Measurements from ENCODE around the gene SCAF11. TPM values are rescaled to one million over a fixed set of nuclear protein-coding genes. Genes with fewer than 3 reads are reported as not detected.
"Not testable (repeated sequence)": the region's sequence is repeated elsewhere in the genome, so short reads cannot be mapped to it uniquely, and the experiment has no call there.

SCAF11 gene, protein sequence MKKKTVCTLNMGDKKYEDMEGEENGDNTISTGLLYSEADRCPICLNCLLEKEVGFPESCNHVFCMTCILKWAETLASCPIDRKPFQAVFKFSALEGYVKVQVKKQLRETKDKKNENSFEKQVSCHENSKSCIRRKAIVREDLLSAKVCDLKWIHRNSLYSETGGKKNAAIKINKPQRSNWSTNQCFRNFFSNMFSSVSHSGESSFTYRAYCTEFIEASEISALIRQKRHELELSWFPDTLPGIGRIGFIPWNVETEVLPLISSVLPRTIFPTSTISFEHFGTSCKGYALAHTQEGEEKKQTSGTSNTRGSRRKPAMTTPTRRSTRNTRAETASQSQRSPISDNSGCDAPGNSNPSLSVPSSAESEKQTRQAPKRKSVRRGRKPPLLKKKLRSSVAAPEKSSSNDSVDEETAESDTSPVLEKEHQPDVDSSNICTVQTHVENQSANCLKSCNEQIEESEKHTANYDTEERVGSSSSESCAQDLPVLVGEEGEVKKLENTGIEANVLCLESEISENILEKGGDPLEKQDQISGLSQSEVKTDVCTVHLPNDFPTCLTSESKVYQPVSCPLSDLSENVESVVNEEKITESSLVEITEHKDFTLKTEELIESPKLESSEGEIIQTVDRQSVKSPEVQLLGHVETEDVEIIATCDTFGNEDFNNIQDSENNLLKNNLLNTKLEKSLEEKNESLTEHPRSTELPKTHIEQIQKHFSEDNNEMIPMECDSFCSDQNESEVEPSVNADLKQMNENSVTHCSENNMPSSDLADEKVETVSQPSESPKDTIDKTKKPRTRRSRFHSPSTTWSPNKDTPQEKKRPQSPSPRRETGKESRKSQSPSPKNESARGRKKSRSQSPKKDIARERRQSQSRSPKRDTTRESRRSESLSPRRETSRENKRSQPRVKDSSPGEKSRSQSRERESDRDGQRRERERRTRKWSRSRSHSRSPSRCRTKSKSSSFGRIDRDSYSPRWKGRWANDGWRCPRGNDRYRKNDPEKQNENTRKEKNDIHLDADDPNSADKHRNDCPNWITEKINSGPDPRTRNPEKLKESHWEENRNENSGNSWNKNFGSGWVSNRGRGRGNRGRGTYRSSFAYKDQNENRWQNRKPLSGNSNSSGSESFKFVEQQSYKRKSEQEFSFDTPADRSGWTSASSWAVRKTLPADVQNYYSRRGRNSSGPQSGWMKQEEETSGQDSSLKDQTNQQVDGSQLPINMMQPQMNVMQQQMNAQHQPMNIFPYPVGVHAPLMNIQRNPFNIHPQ (N-terminal part only)
- total RNA-seq: 100 to 1,000 TPM; 109 to 144 (median 135) TPM

DNA sequence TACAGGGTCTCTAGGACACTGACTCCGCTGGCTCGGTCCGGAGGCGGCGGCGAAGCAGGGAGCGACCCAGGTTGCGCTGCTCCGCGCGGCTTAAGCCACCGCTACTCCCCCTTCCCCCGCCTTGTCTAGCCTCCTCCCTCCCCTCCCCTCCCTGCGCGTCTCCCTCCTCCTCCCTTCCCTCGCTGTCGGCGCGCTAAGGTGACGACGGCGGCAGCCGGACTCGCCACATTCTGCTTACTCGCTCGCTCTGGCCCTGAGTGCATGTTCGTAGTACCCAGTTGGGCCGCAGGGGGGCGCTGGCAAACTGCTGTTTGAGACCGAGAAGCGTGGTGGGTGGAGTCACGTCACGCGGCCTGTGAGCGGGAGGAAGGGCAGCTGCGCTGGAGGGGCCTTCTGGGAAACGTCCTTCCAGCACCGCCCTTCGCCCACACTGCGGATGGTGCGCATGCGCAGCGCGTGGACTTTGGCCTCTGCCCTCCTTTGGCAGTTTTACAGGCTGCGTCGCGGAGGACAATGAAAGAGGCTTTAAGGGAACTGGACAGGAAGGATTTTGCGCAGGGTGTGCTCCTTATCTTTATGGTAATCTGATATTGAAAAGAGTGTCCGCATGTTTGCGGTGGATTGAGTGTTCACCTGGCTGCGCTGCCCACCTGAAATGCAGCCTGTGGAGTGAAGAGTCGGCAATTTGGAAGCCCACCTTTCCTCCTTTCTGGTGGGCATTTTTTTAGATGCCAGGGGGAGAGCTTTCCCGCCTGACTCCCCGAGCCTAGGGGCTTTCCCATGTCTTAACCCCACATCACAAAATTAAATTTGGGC lies at the start of gene SCAF11:
Gene SCAF11 (minus strand): TSS at position 107 of the 816 bp plus-strand sequence. CDS start 26,407 bp downstream, outside the sequence.
- 0 to 1% methylated on average over 50 to 54 of the region's 54 CpGs for WGBS, 2 donors
- peak within 1 kb of the TSS; percentile 94 for H3K4me3 ChIP-seq (ENCODE audit: low read depth, poor library complexity, severe bottlenecking)
- peak; percentile 100 for DNase-seq (ENCODE audit: low spot score in 2 of 2)
- intact Hi-C loops (cut with DNase I; ENCODE audit: low total_unique reads): no loop called here
- TF ChIP-seq, protein P1, sequence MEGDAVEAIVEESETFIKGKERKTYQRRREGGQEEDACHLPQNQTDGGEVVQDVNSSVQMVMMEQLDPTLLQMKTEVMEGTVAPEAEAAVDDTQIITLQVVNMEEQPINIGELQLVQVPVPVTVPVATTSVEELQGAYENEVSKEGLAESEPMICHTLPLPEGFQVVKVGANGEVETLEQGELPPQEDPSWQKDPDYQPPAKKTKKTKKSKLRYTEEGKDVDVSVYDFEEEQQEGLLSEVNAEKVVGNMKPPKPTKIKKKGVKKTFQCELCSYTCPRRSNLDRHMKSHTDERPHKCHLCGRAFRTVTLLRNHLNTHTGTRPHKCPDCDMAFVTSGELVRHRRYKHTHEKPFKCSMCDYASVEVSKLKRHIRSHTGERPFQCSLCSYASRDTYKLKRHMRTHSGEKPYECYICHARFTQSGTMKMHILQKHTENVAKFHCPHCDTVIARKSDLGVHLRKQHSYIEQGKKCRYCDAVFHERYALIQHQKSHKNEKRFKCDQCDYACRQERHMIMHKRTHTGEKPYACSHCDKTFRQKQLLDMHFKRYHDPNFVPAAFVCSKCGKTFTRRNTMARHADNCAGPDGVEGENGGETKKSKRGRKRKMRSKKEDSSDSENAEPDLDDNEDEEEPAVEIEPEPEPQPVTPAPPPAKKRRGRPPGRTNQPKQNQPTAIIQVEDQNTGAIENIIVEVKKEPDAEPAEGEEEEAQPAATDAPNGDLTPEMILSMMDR (IDR thresholded peaks at IDR 0.05): peak in 2 of 3 donors; percentile 76 to 99
- TF ChIP-seq POLR2A (IDR thresholded peaks at IDR 0.05): peak in 1 of 2 donors; percentile 83

DNA sequence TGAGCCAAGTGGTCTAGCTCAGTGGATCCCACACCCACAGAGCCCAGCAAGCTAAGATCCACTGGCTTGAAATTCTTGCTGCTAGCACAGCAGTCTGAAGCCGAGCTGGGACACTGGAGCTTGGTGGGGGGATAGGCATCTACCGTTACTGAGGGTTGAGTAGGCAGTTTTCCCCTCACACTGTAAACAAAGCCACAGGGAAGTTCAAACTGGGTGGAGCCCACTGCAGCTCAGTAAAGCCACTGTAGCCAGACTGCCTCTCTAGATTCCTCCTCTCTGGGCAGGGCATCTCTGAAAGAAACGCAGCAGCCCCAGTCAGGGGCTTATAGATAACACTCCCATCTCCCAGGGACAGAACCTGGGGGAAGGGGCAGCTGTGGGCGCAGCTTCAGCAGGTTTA lies 46.7 kb upstream of the SCAF11 start:
- intact Hi-C loops (cut with DNase I; ENCODE audit: low total_unique reads); DNase-seq (ENCODE audit: low spot score in 2 of 2); H3K4me3 ChIP-seq (ENCODE audit: low read depth, poor library complexity, severe bottlenecking): not testable (repeated sequence)
- WGBS, 2 donors: 32 to 45% methylated on average over 4 of the region's 4 CpGs

DNA sequence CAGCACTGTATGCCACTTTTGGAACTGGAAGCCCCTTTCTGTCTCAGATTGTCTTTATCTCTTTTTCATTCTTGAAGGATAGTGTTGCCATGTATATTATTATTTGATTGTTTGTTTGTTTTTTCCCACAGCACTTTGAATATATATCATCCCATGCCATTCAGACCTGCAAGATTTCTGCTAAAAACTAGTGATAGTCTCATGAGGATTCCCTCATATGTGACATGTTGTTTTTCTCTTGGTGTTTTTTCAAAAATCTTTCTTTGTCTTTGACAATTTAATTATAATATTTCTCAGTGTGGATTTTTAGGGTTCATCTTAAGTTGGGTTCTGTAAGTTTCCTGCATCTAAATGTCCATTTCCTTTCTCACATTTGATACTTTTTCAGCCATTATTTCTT lies 36.8 kb upstream of the SCAF11 start:
- no peak for TF ChIP-seq POLR2A (IDR thresholded peaks at IDR 0.05)
- TF ChIP-seq, protein P1 (IDR thresholded peaks at IDR 0.05): no peak
- intact Hi-C loops (cut with DNase I; ENCODE audit: low total_unique reads): no loop called here
- H3K4me3 ChIP-seq (ENCODE audit: low read depth, poor library complexity, severe bottlenecking): no peak overlapping the region
- no peak for DNase-seq (ENCODE audit: low spot score in 2 of 2)

DNA sequence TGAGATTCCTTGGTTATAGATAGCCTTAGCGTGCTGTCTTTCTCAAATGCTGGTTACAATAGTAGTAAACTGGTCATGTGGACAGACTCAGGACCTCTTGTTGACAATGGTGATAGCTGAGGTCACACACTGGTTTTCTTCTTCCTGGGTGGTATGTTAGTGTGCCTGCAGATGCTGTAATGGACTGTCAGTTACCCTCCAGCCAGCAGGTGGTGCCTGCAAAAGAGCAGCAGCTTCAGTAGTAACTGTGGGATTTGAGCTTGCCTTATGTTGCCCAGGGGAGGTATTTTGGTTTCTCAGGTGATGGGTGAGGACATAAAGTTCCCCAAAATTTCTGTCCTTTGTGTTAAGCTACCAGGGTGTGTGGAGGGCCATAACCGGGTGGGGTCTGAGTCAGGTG lies 33.7 kb upstream of the SCAF11 start:
- WGBS, 2 donors: 86 to 91% methylated on average over 2 of the region's 2 CpGs

DNA sequence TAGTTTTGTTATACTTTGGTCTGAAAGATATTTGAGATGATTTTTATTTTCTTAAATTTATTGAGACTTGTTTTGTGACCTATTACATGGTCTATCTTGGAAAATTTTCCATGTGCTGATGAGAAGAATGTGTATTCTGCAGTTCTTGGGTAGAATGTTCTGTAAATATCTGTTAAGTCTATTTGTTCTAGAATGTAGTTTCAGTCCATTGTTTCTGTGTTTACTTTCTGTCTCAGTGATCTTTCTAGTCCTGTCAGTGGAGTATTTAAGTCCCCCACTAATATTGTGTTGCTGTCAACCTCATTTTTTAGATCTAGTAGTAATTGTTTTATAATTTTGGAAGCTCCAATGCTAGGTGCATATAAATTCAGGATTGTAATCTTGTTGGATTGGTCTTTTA lies 30.4 kb upstream of the SCAF11 start:
- DNase-seq (ENCODE audit: low spot score in 2 of 2): no peak
- TF ChIP-seq, protein P1 (IDR thresholded peaks at IDR 0.05): no peak
- no peak for TF ChIP-seq POLR2A (IDR thresholded peaks at IDR 0.05)
- no peak overlapping the region for H3K4me3 ChIP-seq (ENCODE audit: low read depth, poor library complexity, severe bottlenecking)
- intact Hi-C loops (cut with DNase I; ENCODE audit: low total_unique reads): no loop called here

More for the DNA sequence above, 33.7 kb upstream of the SCAF11 start:
- no peak for TF ChIP-seq POLR2A (IDR thresholded peaks at IDR 0.05)
- TF ChIP-seq, protein P1 (IDR thresholded peaks at IDR 0.05): no peak
- no peak overlapping the region for H3K4me3 ChIP-seq (ENCODE audit: low read depth, poor library complexity, severe bottlenecking)
- intact Hi-C loops (cut with DNase I; ENCODE audit: low total_unique reads): no loop called here
- no peak for DNase-seq (ENCODE audit: low spot score in 2 of 2)

DNA sequence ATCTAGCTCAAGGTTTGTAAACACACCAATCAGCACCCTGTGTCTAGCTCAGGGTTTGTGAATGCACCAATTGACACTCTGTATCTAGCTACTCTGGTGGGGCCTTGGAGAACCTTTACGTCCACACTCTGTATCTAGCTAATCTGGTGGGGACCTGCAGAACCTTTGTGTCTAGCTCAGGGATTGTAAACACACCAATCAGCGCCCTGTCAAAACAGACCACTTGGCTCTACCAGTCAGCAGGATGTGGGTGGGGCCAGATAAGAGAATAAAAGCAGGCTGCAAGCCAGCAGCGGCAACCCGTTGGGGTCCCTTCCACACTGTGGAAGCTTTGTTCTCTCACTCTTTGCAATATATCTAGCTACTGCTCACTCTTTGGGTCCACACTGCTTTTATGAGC lies 28.3 kb upstream of the SCAF11 start:
- intact Hi-C loops (cut with DNase I; ENCODE audit: low total_unique reads); H3K4me3 ChIP-seq (ENCODE audit: low read depth, poor library complexity, severe bottlenecking); DNase-seq (ENCODE audit: low spot score in 2 of 2): not testable (repeated sequence)
- 83 to 89% methylated on average over 4 of the region's 4 CpGs for WGBS, 2 donors

DNA sequence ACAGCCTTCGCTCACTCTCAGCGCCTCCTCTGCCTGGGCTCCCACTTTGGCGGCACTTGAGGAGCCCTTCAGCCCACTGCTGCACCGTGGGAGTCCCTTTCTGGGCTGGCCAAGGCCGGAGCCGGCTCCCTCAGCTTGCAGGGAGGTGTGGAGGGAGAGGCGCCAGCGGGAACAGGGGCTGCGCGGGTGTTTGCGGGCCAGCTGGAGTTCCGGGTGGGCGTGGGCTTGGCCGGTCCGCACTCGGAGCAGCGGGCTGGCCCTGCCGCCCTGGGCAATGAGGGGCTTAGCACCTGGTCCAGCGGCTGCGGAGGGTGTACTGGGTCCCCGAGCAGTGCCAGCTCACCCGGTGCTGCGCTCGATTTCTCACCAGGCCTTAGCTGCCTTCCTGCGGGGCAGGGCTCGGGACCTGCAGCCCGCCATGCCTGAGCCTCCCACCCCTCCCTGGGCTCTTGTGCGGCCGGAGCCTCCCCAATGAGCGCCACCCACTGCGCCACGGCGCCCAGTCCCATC lies 27.5 kb upstream of the SCAF11 start:
- intact Hi-C loops (cut with DNase I; ENCODE audit: low total_unique reads); H3K4me3 ChIP-seq (ENCODE audit: low read depth, poor library complexity, severe bottlenecking); DNase-seq (ENCODE audit: low spot score in 2 of 2): not testable (repeated sequence)
- 94 to 95% methylated on average over 25 to 32 of the region's 33 CpGs for WGBS, 2 donors
